ENCODE measurements around the gene PPM1M.
A peak's percentile ranks its signal among the peaks of the same experiment; 100 is the strongest.

PPM1M gene

GRCh38 chr3:52245322-52246263, at the start of gene PPM1M:
TSS of gene PPM1M (plus strand) at chr3:52245759. CDS start at chr3:52245825, 66 bp downstream.
- DNase-seq, result peak; percentile 47

- DNase-seq, result no peak
Observed at GRCh38 chr3:52195823-52196331, 49.7 kb upstream of the PPM1M start.

- DNase-seq, result no peak
Observed at GRCh38 chr3:52196977-52197376, 48.6 kb upstream of the PPM1M start.

GRCh38 chr3:52197499-52197841, 48.1 kb upstream of the PPM1M start:
- DNase-seq, result no peak

- DNase-seq, result peak; percentile 97
Observed at GRCh38 chr3:52197842-52198625, 47.5 kb upstream of the PPM1M start, which contains the start of gene ALAS1. TSS of gene ALAS1 (plus strand) at chr3:52198160. CDS start at chr3:52199242, 1,082 bp downstream.

- no peak for DNase-seq
Observed at GRCh38 chr3:52198643-52199608, 46.6 kb upstream of the PPM1M start.

GRCh38 chr3:52200981-52201679, 44.4 kb upstream of the PPM1M start:
- DNase-seq, result no peak

- peak; percentile 68 for DNase-seq
Observed at GRCh38 chr3:52202384-52203077, 43.0 kb upstream of the PPM1M start.

- DNase-seq, result no peak
Observed at GRCh38 chr3:52203701-52204100, 41.9 kb upstream of the PPM1M start.

- DNase-seq, result no peak
Observed at GRCh38 chr3:52204337-52205073, 41.1 kb upstream of the PPM1M start.

- no peak for DNase-seq
Observed at GRCh38 chr3:52205727-52206372, 39.7 kb upstream of the PPM1M start.

GRCh38 chr3:52208556-52208955, 37.0 kb upstream of the PPM1M start:
- no peak for DNase-seq

- no peak for DNase-seq
Observed at GRCh38 chr3:52210037-52210436, 35.5 kb upstream of the PPM1M start.

- peak; percentile 76 for DNase-seq
Observed at GRCh38 chr3:52210550-52211046, 35.0 kb upstream of the PPM1M start.

GRCh38 chr3:52211268-52211891, 34.2 kb upstream of the PPM1M start:
- DNase-seq, result no peak

GRCh38 chr3:52213005-52213404, 32.6 kb upstream of the PPM1M start:
- no peak for DNase-seq

- DNase-seq, result no peak
Observed at GRCh38 chr3:52213901-52214300, 31.7 kb upstream of the PPM1M start.

- no peak for DNase-seq
Observed at GRCh38 chr3:52215351-52215750, 30.2 kb upstream of the PPM1M start.

All from hematopoietic multipotent progenitor cell treated with erythropoietin and hydrocortisone succinate and interleukin-3 and kit ligand, for 6 days (in vitro differentiated cells).